Astrocyte (in vitro differentiated cells and primary cell): ENCODE results near the gene DCT.

Source experiments
- CTCF ChIP-seq: IDR thresholded peaks from 2 replicates; pipeline ENCODE4 v1.5.1; 2011; ENCODE audit warnings: low read depth, mild to moderate bottlenecking, inconsistent platforms, low read length, moderate library complexity; ENCODE audit not compliant: insufficient read depth
- EZH2 ChIP-seq: IDR thresholded peaks from 2 replicates; pipeline ENCODE4 v1.6.1; 2012; ENCODE audit warnings: mild to moderate bottlenecking, low read length, inconsistent platforms; ENCODE audit not compliant: insufficient read depth

- TF ChIP-seq EZH2 = no peak
- TF ChIP-seq CTCF = no peak
Measured at GRCh38 chr13:94459116-94459515, 20.4 kb downstream of the DCT start.
